ENCODE measurements around the gene SDCBP2.

Gene SDCBP2

GRCh38 chr20:1330075-1330830 lies 1.3 kb upstream of the SDCBP2 start:
- TF ChIP-seq GATA2 (IDR thresholded peaks at IDR 0.05; ENCODE audit: low read depth, low read length): no peak
- TF ChIP-seq GATA3 (IDR thresholded peaks at IDR 0.05; ENCODE audit: low read depth, low read length): no peak

DNA sequence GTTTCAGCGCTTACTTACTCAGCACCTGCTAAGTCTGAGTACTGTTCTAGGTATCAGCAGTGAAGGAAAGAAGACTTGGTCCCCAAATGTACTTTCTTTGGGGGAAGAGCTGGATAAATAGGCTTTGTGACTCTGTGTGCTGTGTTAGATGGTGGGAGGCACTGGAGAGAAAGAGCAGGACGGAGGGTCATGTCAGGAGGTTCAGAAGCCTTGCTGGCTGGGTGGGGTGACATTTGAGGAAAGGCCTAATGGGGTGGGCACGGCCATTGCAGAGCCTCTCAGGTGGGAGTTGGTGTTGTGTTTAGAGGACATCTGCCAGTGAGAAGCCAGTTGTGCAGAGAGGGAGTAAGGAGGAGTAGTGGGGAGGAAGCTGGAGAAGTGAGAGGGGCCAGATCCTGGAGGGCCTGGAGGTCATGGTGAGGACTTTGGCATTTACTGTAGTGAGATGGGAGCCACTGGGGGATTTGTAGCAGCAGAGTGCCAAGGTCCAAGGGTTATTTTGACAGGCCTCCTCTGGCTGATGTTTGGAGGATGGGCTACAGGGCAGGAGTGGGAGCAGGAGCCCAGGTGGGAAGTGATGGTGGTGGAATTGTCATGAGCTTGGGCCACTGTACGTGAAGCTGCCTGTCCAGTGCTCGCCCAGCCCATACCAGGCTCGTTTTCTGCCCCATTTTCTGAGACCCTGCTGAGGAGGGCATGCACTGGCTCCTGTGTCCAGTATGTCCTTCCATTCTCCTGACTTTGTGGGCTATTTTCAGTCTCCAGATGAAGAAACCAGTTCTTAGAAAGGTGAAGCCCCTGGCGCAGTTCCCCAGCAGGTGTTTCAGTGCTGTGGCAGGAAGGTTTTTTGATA lies 886 bp downstream of the SDCBP2 start:
- TF ChIP-seq GATA2 (IDR thresholded peaks at IDR 0.05; ENCODE audit: low read depth, low read length) (no peak), GATA3 (IDR thresholded peaks at IDR 0.05; ENCODE audit: low read depth, low read length) (no peak)

DNA sequence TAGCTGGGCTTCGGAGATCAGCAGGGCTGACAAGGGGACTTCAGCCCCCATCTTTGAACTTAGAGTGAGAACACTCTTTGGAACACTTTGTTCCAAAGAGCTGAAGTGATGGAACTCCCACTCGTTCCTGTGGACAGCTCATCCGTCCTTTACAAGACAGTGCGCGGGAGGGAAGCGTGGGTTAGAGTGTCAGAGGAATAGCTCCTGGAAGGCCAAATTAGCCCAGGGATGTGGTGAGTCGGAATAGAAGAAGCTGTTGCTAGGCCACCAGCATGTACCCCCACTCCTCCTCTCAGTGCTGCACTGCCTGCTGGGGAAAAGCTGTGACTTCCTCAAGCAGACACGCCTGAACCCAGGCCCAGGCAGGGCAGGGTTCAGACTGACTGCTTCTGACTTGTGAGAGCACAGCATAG lies 1.7 kb downstream of the SDCBP2 start:
- TF ChIP-seq GATA3 (IDR thresholded peaks at IDR 0.05; ENCODE audit: low read depth, low read length) (no peak), GATA2 (IDR thresholded peaks at IDR 0.05; ENCODE audit: low read depth, low read length) (no peak)

DNA sequence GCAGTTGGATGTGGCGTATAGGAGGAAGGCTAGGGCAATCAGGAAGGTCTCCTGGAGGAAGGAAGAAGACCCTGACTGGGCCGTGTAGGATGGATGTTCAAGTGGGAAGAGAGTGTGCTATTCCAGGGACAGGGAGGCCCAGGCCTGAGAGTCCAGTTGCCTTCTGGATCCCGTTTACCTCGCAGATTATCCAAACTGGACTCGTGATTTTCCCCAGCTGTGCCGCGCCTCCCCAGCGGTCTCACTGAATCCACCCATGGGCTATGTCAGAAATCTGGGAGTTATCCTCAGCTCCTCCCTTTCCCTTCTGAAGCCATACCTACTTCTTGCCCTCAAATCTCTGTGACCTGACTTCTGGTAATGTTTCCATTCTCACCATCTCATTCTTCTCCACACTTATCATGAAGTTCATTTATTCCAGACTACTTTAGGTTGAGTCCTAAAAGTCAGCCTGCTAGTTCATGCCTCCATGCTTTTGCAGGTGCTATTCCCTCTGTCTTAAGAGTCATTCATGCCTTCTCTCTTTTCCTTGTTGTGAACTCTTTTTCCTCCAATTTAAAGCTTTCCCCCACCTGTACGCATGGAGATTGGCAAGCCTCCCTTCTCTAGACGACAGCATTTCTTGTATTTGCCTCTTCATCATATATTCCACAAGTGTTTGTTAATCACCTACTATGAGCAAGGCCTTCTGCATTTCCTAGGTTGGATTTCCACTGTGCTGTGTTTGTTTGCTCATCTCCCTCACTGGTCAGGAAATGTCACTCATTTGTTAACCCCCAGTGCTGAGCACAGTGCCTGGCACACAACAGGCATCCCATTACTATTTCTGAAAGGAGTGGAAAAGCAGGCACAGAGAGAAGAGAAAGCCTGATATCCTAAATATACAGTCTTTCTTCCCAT lies 2.7 kb downstream of the SDCBP2 start:
- TF ChIP-seq GATA3 (IDR thresholded peaks at IDR 0.05; ENCODE audit: low read depth, low read length): no peak
- no peak for TF ChIP-seq GATA2 (IDR thresholded peaks at IDR 0.05; ENCODE audit: low read depth, low read length)

DNA sequence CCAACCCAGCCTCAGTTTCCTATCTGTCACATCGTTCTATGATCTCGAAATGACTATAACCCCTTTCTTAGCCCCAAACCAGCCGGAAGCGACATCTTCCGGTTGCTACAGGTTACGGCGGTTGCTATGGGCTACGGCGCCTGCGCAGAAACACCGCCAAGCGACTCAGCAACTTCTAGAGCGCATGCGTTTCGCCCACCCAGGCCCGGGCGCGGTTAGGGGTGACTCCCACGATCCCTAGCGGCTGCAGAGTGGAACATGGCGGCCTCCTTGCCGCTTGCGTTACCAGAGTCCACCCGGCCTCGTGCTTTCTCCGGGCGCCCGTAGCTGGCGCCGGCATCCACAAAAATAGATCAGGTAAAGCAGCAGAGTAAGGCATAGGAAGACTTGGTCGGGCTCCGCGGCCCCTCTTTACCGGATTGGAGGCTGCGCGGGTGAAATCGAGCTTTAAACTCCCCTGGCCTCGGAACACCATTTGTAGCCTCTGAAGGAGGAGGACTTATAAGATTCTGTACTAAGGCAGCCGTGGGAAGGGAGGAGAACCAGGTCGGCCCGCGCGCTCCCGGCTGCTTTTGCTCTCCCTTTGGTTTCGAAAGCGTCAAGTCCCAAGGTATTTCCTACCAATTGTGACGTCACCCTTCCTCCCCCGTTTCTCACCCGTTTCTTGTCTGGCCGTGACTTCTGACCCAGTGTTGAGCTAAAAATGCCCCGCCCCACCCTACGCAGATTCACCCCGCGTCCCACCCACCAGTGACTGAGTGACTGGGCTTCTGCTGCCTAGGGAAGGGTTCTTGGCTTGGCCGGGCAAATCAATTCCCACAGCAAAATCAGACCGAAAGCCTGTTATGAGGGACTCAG lies 3.5 kb downstream of the SDCBP2 start:
- no peak for TF ChIP-seq GATA2 (IDR thresholded peaks at IDR 0.05; ENCODE audit: low read depth, low read length)
- no peak for TF ChIP-seq GATA3 (IDR thresholded peaks at IDR 0.05; ENCODE audit: low read depth, low read length)

GRCh38 chr20:1324598-1325172 lies 4.3 kb downstream of the SDCBP2 start:
- no peak for TF ChIP-seq GATA3 (IDR thresholded peaks at IDR 0.05; ENCODE audit: low read depth, low read length)
- no peak for TF ChIP-seq GATA2 (IDR thresholded peaks at IDR 0.05; ENCODE audit: low read depth, low read length)

DNA sequence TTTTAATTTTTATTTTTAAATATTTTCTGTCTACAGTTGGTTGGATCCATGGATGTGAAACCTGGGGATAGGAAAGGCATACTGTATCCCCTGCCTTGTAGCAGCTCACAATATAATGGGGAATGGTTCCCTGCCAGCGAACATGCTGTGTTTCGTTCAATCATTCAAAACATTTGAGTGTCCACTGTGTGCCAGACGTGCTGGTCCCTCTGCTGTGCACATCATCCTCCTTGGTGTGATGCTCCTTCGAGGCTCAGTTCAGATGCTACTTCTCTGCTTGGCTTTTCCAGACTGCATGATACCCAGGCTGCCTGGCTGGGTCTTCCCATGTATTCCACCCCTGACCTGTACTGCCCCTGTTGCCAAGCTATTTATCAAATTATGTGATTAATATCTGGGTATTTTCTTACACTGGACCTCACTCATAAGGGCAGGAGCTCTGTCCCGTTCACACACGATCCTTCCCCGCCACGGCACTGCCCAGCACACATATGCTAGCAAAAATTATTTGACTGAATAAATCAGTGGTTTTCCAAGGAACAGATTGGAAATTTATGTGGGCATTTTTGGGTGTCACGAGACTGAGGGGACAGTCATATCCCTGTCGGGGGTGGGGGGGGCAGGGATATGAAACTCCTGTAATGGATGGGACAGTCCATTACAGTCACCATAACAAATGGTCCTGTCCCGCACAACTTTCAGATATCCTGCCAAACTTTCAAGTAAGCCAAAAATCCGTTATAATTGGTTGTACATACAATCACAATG lies 4.9 kb downstream of the SDCBP2 start:
- no peak for TF ChIP-seq GATA2 (IDR thresholded peaks at IDR 0.05; ENCODE audit: low read depth, low read length)
- no peak for TF ChIP-seq GATA3 (IDR thresholded peaks at IDR 0.05; ENCODE audit: low read depth, low read length)

DNA sequence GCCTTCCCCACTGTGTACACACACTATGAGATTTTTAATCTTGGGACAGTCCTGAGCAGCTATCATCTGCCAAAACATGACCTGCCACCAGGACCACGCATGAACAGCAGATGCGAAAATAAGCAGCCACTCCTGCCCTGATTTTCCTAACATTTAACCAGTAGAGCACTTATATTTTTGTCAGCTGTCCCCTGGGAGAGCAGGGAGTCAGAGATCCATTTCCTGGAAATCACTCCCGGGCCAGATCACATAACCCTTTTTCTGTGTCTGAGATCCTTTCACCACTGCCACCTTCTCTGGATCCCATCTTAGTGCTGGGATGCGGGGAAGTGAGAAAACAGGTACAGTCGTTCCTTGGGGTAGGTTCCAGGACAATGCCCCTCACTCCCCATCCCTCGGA lies 5.7 kb downstream of the SDCBP2 start:
- TF ChIP-seq GATA2 (IDR thresholded peaks at IDR 0.05; ENCODE audit: low read depth, low read length) (no peak), GATA3 (IDR thresholded peaks at IDR 0.05; ENCODE audit: low read depth, low read length) (no peak)

DNA sequence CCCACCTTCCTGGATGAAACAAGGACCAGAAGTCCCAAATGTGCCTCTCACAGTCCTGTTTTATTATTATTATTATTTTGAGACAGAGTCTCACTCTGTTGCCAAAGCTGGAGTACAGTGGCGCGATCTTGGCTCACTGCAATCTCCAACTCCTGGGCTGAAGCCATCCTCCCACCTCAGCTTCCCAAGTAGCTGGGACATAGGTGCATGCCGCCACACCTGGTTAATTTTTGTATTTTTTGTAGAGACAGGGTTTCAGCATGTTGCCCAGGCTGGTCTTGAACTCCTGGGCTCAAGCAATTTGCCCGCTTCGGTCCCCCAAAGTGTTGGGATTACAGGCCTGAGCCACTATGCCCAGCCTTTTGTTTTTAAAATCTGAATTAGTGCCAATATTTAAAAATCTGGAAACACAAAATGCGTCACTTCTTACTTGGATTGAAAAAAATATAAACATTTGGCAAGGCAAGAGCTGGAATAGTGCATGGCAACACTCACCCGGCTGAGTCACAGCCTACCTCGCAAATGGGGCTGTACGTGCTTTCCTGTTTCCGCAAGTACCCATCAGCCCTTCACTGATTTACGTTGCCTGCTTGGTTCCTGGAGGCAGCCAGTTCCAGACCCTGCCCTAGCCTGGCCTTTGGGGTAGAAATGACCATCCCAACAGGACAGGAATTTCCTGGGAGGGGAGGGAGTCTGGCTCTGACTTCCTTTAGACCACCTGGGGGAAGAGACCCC lies 6.3 kb downstream of the SDCBP2 start:
- no peak for TF ChIP-seq GATA3 (IDR thresholded peaks at IDR 0.05; ENCODE audit: low read depth, low read length)
- TF ChIP-seq GATA2 (IDR thresholded peaks at IDR 0.05; ENCODE audit: low read depth, low read length): no peak

DNA sequence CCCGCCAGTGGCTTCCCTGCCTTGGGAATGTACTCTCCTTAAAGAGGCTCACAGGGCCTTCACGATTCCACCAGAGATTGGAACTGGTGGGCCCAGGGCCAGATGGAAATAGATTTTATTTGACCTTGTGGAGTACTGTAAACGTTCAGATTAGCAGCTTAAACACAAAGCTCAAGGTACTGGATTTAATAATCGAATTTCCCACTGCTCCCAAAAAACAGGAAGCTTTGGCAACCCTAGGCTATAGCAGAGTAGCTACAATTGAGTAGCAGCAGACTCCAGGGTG lies 7.3 kb downstream of the SDCBP2 start:
- TF ChIP-seq GATA3 (IDR thresholded peaks at IDR 0.05; ENCODE audit: low read depth, low read length) (no peak), GATA2 (IDR thresholded peaks at IDR 0.05; ENCODE audit: low read depth, low read length) (no peak)

DNA sequence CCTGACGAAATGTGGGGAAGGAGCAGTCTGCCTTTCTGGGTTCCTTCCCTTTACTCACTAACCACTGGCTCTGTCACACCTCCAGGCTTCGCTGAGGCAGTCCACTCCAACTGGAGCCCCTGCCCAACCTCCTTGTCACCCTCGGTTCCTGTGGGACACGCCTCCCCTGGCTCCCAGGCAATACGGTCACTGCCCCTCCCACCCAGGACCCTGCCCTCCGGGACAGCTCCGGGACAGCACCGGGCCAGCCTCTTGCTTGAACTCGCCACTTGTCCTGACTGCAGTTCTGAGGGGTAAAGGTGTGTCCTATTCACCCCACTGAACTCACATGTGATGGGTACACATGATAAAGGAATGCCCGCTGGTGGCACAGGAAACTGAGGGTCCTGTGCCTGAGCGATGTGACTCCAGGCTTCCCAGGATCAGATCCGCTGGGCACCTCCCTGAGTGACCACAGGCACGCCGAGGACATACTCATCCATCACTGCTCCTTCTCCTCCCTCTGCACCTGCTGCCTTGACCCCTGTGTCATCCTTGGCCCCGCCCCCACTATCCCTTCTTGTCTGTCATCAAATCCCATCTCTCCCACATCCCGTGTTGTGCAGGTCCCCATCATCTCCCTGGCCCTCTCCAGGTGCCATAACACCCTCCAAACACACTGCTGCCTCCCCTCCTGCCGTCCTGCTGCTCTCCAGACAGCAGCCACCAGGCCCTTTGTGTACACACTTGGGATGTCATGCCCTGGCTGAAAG lies 7.9 kb downstream of the SDCBP2 start:
- TF ChIP-seq GATA3 (IDR thresholded peaks at IDR 0.05; ENCODE audit: low read depth, low read length) (no peak), GATA2 (IDR thresholded peaks at IDR 0.05; ENCODE audit: low read depth, low read length) (no peak)
